T47D (cell line): ENCODE measurements around the gene SOX4.

Experiments used
- DNase-seq, 2 experiments: peaks; one replicate each; pipeline versions ENCODE4 v3.0.0 to v3.0.0-alpha.2; 2011 to 2012; ENCODE audit warnings: low read depth in 1 of 2, low spot score in 1 of 2
- JUND ChIP-seq: IDR thresholded peaks from 2 replicates; pipeline ENCODE4 v1.6.1; 2012; ENCODE audit warnings: low read depth
- in situ Hi-C: cut with HindIII; loops from 2 replicates; pipeline ENCODE4 v1.10.0; 2016; ENCODE audit warnings: low sequenced_read_pairs, low pct_unique_long_range_greater_than_20kb

Gene SOX4

DNA sequence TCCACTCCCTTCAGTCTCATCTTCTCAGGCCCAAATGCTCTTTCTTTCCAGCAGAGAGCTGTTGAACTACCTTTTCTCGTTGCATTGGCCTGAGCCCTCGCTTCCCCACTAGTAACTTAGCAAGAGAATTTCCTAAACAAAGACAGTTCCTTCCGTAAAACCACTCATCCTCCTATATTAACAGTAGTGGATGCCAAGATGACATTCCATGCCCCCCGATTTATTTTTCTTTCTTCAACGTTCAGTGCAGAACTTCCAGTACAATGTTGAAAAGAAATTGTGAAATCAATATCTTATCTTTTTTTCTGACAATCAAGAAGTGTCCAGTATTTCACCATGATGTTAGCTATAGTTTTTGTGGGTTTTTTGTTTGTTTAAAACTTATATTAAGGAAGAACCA lies 45.8 kb downstream of the SOX4 start:
- TF ChIP-seq JUND: no peak
- in situ Hi-C loops: no loop called here

More for the DNA sequence above, 45.8 kb downstream of the SOX4 start:
- DNase-seq: no peak
